DMS153 treated with DMSO at 0.1 percent for 48 hours (cell line): ENCODE results near the gene PANK4.

ENCODE experiments used
- DNase-seq: peaks from one replicate; lab custom pipeline; 2025; ENCODE audit not compliant: unreplicated experiment; lab: John Stamatoyannopoulos, UW

Gene PANK4

GRCh38 chr1:2514863-2515762 is 11.3 kb downstream of the PANK4 start:
- no peak for DNase-seq

GRCh38 chr1:2513939-2514652 is 12.3 kb downstream of the PANK4 start:
- DNase-seq: no peak

GRCh38 chr1:2512862-2513421 is 13.5 kb downstream of the PANK4 start:
- DNase-seq: no peak

- no peak for DNase-seq
Observed at GRCh38 chr1:2510366-2511155, 15.8 kb downstream of the PANK4 start.

GRCh38 chr1:2509589-2509988 is 16.8 kb downstream of the PANK4 start:
- no peak for DNase-seq

GRCh38 chr1:2508751-2509150 is 17.6 kb downstream of the PANK4 start:
- DNase-seq: no peak

- no peak for DNase-seq
Observed at GRCh38 chr1:2508180-2508579, 18.2 kb downstream of the PANK4 start.

- DNase-seq: no peak
Observed at GRCh38 chr1:2507744-2508155, 18.6 kb downstream of the PANK4 start.

GRCh38 chr1:2506901-2507565 is 19.4 kb downstream of the PANK4 start:
- no peak for DNase-seq

- no peak for DNase-seq
Observed at GRCh38 chr1:2506007-2506860, 20.2 kb downstream of the PANK4 start.

- no peak for DNase-seq
Observed at GRCh38 chr1:2505461-2505994, 20.9 kb downstream of the PANK4 start.

- no peak for DNase-seq
Observed at GRCh38 chr1:2504949-2505272, 21.5 kb downstream of the PANK4 start.

- DNase-seq: no peak
Observed at GRCh38 chr1:2504225-2504948, 22.0 kb downstream of the PANK4 start.

- no peak for DNase-seq
Observed at GRCh38 chr1:2503554-2504224, 22.7 kb downstream of the PANK4 start.

- no peak for DNase-seq
Observed at GRCh38 chr1:2502661-2503553, 23.5 kb downstream of the PANK4 start.

- DNase-seq: no peak
Observed at GRCh38 chr1:2502210-2502609, 24.2 kb downstream of the PANK4 start.

GRCh38 chr1:2501820-2502119 is 24.6 kb downstream of the PANK4 start:
- DNase-seq: no peak
